SU-DHL-6 (cell line): Measurements from ENCODE around the gene KCNC4.

Experiments
- H2AFZ ChIP-seq: fragments of 200-600 bp; sonication (generic); 2 replicates; pipeline ENCODE4 v1.6.1; 2014; ENCODE audit warnings: low read depth, mild to moderate bottlenecking, moderate library complexity, mixed read lengths, antibody characterized with exemption, low read length; ENCODE audit not compliant: severe bottlenecking
- H3F3A ChIP-seq: fragments of 200-600 bp; shearing (Covaris generic); 2 replicates; pipeline ENCODE4 v1.6.0; 2016; ENCODE audit warnings: antibody characterized with exemption, mild to moderate bottlenecking; ENCODE audit not compliant: insufficient read depth
- H3K27ac ChIP-seq: fragments of 200-600 bp; sonication (generic); 2 replicates; pipeline ENCODE4 v1.5.1; 2016; ENCODE audit warnings: low read depth, mild to moderate bottlenecking, low read length, moderate library complexity, mixed read lengths
- H3K27me3 ChIP-seq: fragments of 200-600 bp; sonication (generic), shearing (Covaris generic); 2 replicates; pipeline ENCODE4 v1.6.0; 2014; ENCODE audit warnings: mild to moderate bottlenecking, low read length
- H3K36me3 ChIP-seq: fragments of 200-600 bp; sonication (generic); 2 replicates; pipeline ENCODE4 v1.6.1; 2014; ENCODE audit warnings: mild to moderate bottlenecking, low read length, mixed read lengths
- H3K4me2 ChIP-seq: fragments of 300-600, 200-600 bp; shearing (Covaris generic), sonication (generic); 2 replicates; pipeline ENCODE4 v1.6.0; 2014; ENCODE audit warnings: low read length, low read depth, mild to moderate bottlenecking; ENCODE audit not compliant: poor library complexity, severe bottlenecking
- H3K4me3 ChIP-seq: fragments of 200-600 bp; sonication (generic); 2 replicates; pipeline ENCODE4 v1.5.1; 2014; ENCODE audit warnings: antibody characterized with exemption, low read length, mild to moderate bottlenecking, mixed read lengths; ENCODE audit not compliant: insufficient read depth, poor library complexity, severe bottlenecking
- H3K79me2 ChIP-seq: fragments of 200-600 bp; sonication (generic); 2 replicates; pipeline ENCODE4 v1.6.1; 2014; ENCODE audit warnings: mild to moderate bottlenecking, low read length, moderate library complexity; ENCODE audit not compliant: insufficient read depth
- H3K9ac ChIP-seq: fragments of 200-600 bp; sonication (generic); 2 replicates; pipeline ENCODE4 v1.7.0; 2014; ENCODE audit warnings: mild to moderate bottlenecking, low read length
- H3K9me2 ChIP-seq: fragments of 200-600 bp; sonication (generic); replicated peaks from 2 replicates; pipeline ENCODE4 v1.6.1; 2014; ENCODE audit warnings: low read length; ENCODE audit not compliant: insufficient read depth
- H3K9me3 ChIP-seq: fragments of 200-600 bp; sonication (generic); 2 replicates; pipeline ENCODE4 v1.6.1; 2014; ENCODE audit warnings: low read length, mixed read lengths; ENCODE audit not compliant: insufficient read depth
- H4K20me1 ChIP-seq: fragments of 200-600 bp; sonication (generic); 2 replicates; pipeline ENCODE4 v1.6.1; 2014; ENCODE audit warnings: low read depth, mild to moderate bottlenecking, antibody characterized with exemption, low read length, moderate library complexity, mixed read lengths
- EZH2phosphoT487 ChIP-seq: fragments of 200-600 bp; sonication (generic), shearing (Covaris generic); conservative IDR thresholded peaks from 2 replicates; pipeline ENCODE4 v1.6.1; 2018; ENCODE audit warnings: mild to moderate bottlenecking, antibody characterized with exemption, low read length, moderate library complexity, mixed read lengths
- TF ChIP-seq, protein P1 (sequence below): fragments of 200-600 bp; sonication (generic); IDR thresholded peaks from one replicate; pipeline ENCODE4 v1.5.1; 2017; ENCODE audit warnings: antibody characterized with exemption, mild to moderate bottlenecking, low read length, moderate library complexity; ENCODE audit not compliant: insufficient read depth, poor library complexity, severe bottlenecking

Gene KCNC4

DNA sequence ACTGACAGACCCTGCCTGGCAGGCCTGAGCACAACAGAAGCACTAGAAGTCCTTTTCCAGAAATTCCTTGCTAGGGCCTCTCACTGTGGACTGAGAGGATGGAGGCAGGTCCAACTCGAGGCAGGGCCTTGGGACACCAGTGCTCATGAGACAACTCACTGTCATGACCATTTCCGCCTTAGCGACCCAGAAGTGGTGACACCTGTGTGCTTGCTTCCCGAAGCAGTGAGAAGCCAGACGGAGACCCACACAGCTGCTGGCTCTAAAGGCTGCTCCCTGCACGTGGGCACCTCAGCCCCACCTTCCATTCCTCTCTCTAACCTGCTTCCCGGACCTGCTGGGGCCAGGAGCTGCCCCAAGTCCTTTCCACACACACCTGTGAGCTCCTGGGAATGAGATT lies 33.0 kb downstream of the KCNC4 start:
- Histone ChIP-seq H3K9me2 (no peaks in the 10 kb centered on the region), H3K27ac (peak overlapping the region; percentile 95), H4K20me1 (no peaks in the 10 kb centered on the region), H3F3A (peaks cover 15% of the 10 kb centered on the region), H3K9ac (peak overlapping the region; percentile 66), H3K9me3 (no peaks in the 10 kb centered on the region), H3K4me3 (peak overlapping the region; percentile 47), H3K27me3 (no peaks in the 10 kb centered on the region), H2AFZ (no peak overlapping the region), H3K79me2 (no peaks in the 10 kb centered on the region), H3K4me2 (peak overlapping the region; percentile 89), H3K36me3 (no peaks in the 10 kb centered on the region)
- TF ChIP-seq, protein P1, sequence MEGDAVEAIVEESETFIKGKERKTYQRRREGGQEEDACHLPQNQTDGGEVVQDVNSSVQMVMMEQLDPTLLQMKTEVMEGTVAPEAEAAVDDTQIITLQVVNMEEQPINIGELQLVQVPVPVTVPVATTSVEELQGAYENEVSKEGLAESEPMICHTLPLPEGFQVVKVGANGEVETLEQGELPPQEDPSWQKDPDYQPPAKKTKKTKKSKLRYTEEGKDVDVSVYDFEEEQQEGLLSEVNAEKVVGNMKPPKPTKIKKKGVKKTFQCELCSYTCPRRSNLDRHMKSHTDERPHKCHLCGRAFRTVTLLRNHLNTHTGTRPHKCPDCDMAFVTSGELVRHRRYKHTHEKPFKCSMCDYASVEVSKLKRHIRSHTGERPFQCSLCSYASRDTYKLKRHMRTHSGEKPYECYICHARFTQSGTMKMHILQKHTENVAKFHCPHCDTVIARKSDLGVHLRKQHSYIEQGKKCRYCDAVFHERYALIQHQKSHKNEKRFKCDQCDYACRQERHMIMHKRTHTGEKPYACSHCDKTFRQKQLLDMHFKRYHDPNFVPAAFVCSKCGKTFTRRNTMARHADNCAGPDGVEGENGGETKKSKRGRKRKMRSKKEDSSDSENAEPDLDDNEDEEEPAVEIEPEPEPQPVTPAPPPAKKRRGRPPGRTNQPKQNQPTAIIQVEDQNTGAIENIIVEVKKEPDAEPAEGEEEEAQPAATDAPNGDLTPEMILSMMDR, result no peak
- TF ChIP-seq EZH2phosphoT487, result no peak

DNA sequence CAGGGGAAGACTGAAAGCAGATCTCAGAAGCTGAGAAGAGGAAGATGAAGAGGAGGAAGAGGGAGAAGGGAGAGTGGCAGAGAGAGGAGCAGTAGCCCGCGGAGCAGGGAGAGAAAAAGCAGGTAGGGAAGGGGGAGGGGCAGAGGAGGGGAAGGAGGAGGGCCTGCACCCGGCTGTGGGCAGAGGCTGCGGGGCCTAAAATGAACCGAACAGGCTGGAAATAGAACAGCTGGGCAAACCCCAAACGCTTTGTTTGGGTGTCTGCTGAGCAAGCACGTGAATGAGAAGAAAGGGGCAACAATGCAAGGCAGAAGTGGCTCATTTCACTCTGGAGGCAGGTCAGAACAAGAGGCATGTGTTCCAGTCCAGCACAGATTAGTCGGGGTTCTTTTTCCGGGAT lies 33.5 kb downstream of the KCNC4 start:
- H3K4me2 ChIP-seq, result peak overlapping the region; percentile 89
- no peak overlapping the region for H2AFZ ChIP-seq
- H3K36me3 ChIP-seq, result no peaks in the 10 kb centered on the region
- no peaks in the 10 kb centered on the region for H4K20me1 ChIP-seq
- H3K79me2 ChIP-seq, result no peaks in the 10 kb centered on the region
- peaks cover 15% of the 10 kb centered on the region for H3F3A ChIP-seq
- H3K9ac ChIP-seq, result peak overlapping the region; percentile 66
- peak overlapping the region; percentile 95 for H3K27ac ChIP-seq
- no peaks in the 10 kb centered on the region for H3K27me3 ChIP-seq
- no peaks in the 10 kb centered on the region for H3K9me3 ChIP-seq
- peak overlapping the region; percentile 47 for H3K4me3 ChIP-seq
- TF ChIP-seq, protein P1, result no peak
- TF ChIP-seq EZH2phosphoT487, result no peak
- H3K9me2 ChIP-seq, result no peaks in the 10 kb centered on the region

DNA sequence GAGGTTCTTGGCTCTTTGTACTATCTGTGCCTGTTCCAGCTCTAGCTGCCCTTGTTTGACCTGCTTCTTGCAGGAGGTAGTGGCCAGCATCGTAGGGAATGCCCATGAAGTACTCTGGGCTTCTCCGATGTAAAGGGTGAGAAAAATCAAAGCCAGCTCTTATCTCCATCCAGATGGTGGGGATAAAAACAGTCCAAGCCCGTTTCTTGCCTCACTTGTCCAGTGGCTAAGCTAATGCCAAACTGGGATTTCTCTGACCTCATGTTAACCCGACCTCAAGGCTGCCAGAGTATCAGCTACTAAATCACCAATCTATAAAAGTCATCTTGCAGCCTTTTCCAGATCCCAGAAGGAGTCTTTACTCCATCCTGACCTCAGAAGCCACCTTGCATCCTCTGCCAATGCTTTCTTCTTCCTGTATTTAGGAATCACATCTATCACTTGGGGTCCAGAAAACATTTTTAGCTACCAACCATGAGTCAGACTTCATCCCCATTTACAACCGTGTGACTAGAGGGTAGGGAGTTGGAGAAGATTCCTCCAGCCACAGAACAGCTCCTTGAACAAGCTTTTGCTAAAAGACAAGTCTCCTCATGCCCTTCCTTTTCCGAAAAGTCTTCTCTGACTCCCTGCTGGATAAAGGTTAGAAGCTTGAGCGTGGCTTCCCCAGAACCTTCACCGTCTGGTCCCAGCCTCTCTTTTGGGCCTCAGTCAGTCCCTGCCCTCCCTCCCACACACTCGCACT lies 35.9 kb downstream of the KCNC4 start:
- Histone ChIP-seq H4K20me1 (no peaks in the 10 kb centered on the region), H3K27me3 (no peaks in the 10 kb centered on the region), H3K4me2 (no peak overlapping the region), H3K9ac (no peak overlapping the region), H3K4me3 (no peak overlapping the region), H3F3A (peaks cover 15% of the 10 kb centered on the region), H3K9me3 (no peaks in the 10 kb centered on the region), H3K36me3 (no peaks in the 10 kb centered on the region), H3K9me2 (no peaks in the 10 kb centered on the region), H3K27ac (0 out of 2 replicates have a peak overlapping the region, but pooled peaks have one; percentile 11), H2AFZ (no peak overlapping the region), H3K79me2 (no peaks in the 10 kb centered on the region)
- TF ChIP-seq, protein P1, result no peak
- no peak for TF ChIP-seq EZH2phosphoT487
